T-helper 1 cell treated with Interleukin-12 subunit alpha and Interleukin-12 subunit beta and Interleukin-4 antibody, amounts not matched to agents 30 ng/mL and 1 ng/mL, for 36 hours (primary cell): ENCODE measurements around the gene ANXA1. TPM values are rescaled to one million over a fixed set of nuclear protein-coding genes. Genes with fewer than 3 reads are reported as not detected.

Experiments used
- intact Hi-C: fragments of 100-400 bp; cut with micrococcal nuclease; formaldehyde crosslinking; loops from one replicate; pipeline ENCODE4 v1.15.1; 2024
- total RNA-seq: library from RNA; stranded (reverse); gene quantifications from 2 replicates; pipeline ENCODE4 v1.2.3, GENCODE V29; 2022

The ANXA1 gene
- total RNA-seq, 1 donor from 2014 or later: 125 TPM

GRCh38 chr9:73137286-73137899 is 14.3 kb upstream of the ANXA1 start:
- intact Hi-C loops: loop anchor here (10.0 kb wide), 1 partner anchor 1107 kb away; no protein-coding TSS in a partner anchor

GRCh38 chr9:73137914-73138313 is 13.8 kb upstream of the ANXA1 start:
- intact Hi-C loops: loop anchor here (10.0 kb wide), 1 partner anchor 1107 kb away; no protein-coding TSS in a partner anchor

- intact Hi-C loops: loop anchor here (10.0 kb wide), 1 partner anchor 1106 kb away; no protein-coding TSS in a partner anchor
These were observed 13.1 kb upstream of the ANXA1 start for GRCh38 chr9:73138516-73138915.

GRCh38 chr9:73141282-73141681 is 10.4 kb upstream of the ANXA1 start:
- intact Hi-C loops: no loop called here

- intact Hi-C loops: loop anchor here (1.0 kb wide), 1 partner anchor 8 kb away; no protein-coding TSS in a partner anchor
These were observed 7.8 kb upstream of the ANXA1 start for GRCh38 chr9:73143711-73144328.

- intact Hi-C loops: loop anchor here (5.0 kb wide), 1 partner anchor 2001 kb away; no protein-coding TSS in a partner anchor
These were observed 5.4 kb upstream of the ANXA1 start for GRCh38 chr9:73146111-73146815.

GRCh38 chr9:73148447-73148937 is 3.2 kb upstream of the ANXA1 start:
- intact Hi-C loops: loop anchor here (2.0 to 5.0 kb wide), 3 partner anchors 32 to 1999 kb away; no protein-coding TSS in a partner anchor

- intact Hi-C loops: loop anchor here (1.0 to 10.0 kb wide), 11 partner anchors 8 to 1998 kb away; partner anchors contain the start of genes CARNMT1, NMRK1, OSTF1 and RORB
These were observed 2.1 kb upstream of the ANXA1 start for GRCh38 chr9:73149371-73150067.

- intact Hi-C loops: loop anchor here (5.0 to 10.0 kb wide), 5 partner anchors 790 to 1932 kb away; partner anchors contain the start of genes CARNMT1, NMRK1, OSTF1 and RORB
These were observed 829 bp downstream of the ANXA1 start for GRCh38 chr9:73152543-73152844.

GRCh38 chr9:73152953-73153352 is 1.3 kb downstream of the ANXA1 start:
- intact Hi-C loops: loop anchor here (5.0 to 10.0 kb wide), 5 partner anchors 791 to 1932 kb away; partner anchors contain the start of genes CARNMT1, NMRK1, OSTF1 and RORB

GRCh38 chr9:73153793-73154227 is 2.1 kb downstream of the ANXA1 start:
- intact Hi-C loops: loop anchor here (2.0 to 10.0 kb wide), 6 partner anchors 29 to 1931 kb away; partner anchors contain the start of genes CARNMT1, NMRK1, OSTF1 and RORB

GRCh38 chr9:73154271-73154670 is 2.6 kb downstream of the ANXA1 start:
- intact Hi-C loops: loop anchor here (2.0 to 10.0 kb wide), 6 partner anchors 29 to 1931 kb away; partner anchors contain the start of genes CARNMT1, NMRK1, OSTF1 and RORB

GRCh38 chr9:73154722-73155121 is 3.1 kb downstream of the ANXA1 start:
- intact Hi-C loops: loop anchor here (1.0 to 10.0 kb wide), 8 partner anchors 22 to 1930 kb away; partner anchors contain the start of genes CARNMT1, NMRK1, OSTF1 and RORB

GRCh38 chr9:73155377-73155776 is 3.7 kb downstream of the ANXA1 start:
- intact Hi-C loops: loop anchor here (1.0 to 10.0 kb wide), 5 partner anchors 23 to 1929 kb away; partner anchors contain the start of genes NMRK1 and OSTF1

- intact Hi-C loops: loop anchor here (1.0 to 10.0 kb wide), 5 partner anchors 24 to 1929 kb away; partner anchors contain the start of genes NMRK1 and OSTF1
These were observed 4.6 kb downstream of the ANXA1 start for GRCh38 chr9:73155968-73156864.

GRCh38 chr9:73156865-73157187 is 5.2 kb downstream of the ANXA1 start:
- intact Hi-C loops: loop anchor here (1.0 to 10.0 kb wide), 3 partner anchors 8 to 1928 kb away; partner anchors contain the start of genes NMRK1 and OSTF1

GRCh38 chr9:73157811-73158210 is 6.1 kb downstream of the ANXA1 start:
- intact Hi-C loops: loop anchor here (1.0 to 10.0 kb wide), 3 partner anchors 9 to 1927 kb away; partner anchors contain the start of genes NMRK1 and OSTF1

- intact Hi-C loops: loop anchor here (10.0 kb wide), 2 partner anchors 1264 to 1926 kb away; partner anchors contain the start of genes NMRK1 and OSTF1
These were observed 7.1 kb downstream of the ANXA1 start for GRCh38 chr9:73158723-73159122.

GRCh38 chr9:73160868-73161267 is 9.2 kb downstream of the ANXA1 start:
- intact Hi-C loops: loop anchor here (1.0 kb wide), 1 partner anchor 9 kb away; no protein-coding TSS in a partner anchor
